SKM-1 (cell line): ENCODE results near the gene GRM6.

Experiments used
- DNase-seq: peaks from one replicate; lab custom pipeline; 2025; ENCODE audit not compliant: unreplicated experiment; lab: John Stamatoyannopoulos, UW

GRM6 gene

DNA sequence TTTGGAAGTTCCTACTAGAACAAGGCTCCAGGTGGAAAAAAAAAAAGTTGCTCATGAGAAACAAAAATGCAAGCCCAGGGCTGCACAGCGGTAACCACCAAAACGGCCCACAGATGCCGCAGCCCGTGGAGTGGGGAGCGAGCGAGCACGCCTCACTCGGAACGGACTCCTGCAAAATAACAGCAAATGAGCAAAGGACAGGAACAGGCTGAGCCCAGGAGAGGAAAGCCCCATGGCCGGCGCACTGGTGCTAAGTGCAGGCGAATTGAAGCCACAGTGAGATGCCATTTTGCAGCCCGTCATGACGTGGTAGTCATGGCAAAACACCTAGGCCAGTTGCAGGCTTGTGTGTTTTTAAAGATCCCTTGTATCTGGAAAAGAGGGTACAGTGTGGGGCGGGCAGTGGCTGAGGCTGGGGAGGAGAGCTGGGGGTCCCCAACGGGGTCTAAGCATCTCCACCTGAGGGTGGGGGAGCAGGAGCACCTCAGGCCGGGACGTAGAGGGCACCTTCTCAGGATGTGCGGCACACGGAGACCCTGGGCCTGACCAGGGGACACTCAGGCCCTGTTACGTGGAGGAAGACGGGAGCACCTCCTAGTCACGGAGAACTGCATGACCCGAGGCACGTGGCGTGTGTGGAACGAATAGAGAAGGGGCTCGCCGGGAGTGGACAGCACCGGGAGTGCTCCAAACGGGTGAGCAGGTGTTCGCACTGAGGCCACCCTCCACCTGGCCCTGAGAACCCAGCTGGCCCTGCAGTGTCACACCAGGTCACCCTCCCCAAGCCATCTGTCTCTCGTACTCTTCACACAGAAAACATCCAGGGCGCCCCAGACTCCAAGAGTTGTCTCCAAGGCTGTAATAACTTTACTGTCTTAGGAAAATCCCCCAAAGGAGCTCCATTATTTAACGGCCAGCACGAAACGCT lies 10.7 kb downstream of the GRM6 start:
- DNase-seq, result no peak

DNA sequence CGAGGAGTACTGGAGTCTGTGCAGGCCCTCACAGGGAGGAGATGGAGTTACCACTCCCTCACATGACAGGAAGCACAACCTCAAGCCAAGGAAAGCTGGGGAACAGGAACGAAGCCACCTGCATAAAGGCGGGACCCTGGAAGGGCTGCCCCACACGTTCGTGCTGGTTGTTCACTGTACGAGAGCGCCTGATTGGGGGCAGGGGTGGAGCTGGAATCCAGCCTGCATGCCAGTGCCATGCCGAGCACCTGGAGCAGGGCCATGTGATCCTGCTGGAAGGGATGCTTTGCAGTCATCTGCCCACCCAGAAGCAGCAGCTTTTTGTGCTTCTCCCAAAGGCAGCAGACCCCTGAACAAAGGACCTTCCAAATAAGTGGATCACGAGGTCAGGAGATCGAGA lies 11.4 kb downstream of the GRM6 start:
- no peak for DNase-seq

DNA sequence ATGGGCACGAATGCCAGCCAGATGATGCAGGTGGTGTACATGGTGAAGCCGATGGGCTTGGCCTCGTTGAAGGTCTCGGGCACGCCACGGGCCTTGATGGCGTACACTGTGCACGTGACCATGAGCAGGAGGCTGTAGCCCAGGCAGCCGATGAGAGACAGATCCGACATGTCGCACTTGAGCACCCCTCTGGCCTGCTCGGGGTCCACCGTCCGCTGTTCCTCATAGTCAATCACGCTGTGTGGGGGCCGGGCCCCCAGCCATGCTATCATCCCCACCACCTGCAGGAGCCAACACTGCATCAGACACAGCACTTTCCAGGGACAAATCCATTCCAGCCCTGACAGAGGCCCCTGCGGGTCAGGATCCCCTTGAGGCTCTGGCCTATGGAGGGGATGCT lies 12.2 kb downstream of the GRM6 start:
- no peak for DNase-seq

DNA sequence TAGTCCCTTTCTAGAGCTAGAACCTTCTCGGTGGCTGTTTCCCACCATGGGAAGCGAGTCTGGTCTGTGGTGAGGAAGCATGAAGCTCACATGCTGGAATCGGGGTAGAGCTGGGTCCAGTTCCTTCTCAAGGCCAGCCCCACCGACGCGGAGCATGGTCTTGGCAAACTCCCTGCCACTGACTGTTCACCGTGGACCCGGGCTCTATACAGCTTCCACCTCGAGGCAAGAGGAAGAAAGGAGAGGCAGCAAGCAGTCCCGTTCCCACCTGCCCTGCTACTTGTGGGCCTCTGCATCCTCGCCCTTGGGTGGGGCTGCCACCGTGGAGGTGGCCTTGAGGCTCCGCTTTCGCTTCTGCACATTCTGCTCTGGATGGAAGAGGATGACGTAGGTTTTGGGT lies 13.7 kb downstream of the GRM6 start:
- DNase-seq, result no peak

DNA sequence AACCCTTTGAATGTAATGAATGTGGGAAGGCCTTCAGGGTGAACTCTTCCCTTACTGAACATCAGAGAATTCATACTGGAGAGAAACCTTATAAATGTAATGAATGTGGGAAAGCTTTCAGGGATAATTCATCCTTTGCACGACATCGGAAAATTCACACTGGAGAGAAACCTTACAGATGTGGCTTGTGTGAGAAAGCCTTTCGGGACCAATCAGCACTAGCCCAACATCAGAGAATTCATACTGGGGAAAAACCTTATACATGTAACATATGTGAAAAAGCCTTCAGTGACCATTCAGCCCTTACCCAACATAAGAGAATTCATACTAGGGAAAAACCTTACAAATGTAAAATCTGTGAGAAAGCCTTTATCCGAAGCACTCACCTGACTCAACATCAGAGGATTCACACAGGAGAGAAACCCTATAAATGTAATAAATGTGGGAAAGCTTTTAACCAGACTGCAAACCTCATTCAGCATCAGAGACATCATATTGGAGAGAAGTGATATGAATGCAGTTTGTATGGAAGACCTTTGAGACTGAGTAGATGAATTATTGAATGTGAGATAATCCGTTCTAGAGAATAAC lies 29.6 kb downstream of the GRM6 start:
- no peak for DNase-seq

DNA sequence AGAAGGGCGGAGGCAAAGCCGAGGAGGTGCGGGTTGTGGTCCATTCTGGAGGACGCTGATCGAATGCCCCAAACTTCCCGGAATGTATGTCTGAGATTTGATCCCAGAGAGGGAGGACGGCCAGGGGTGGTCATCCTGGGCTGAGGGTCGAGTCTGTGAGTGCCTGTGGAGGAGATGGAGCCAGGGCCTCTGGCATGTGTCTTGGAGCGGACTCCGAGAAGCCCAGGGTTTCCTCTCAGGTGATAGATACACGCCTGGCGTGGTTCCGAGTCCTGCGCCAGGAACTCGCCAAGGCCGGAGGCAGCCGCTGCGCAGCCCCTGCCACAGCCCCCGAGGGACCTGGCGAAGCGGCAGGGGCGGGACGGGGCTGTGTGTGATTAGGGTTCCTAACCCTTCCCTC lies 53.8 kb downstream of the GRM6 start:
- no peak for DNase-seq

DNA sequence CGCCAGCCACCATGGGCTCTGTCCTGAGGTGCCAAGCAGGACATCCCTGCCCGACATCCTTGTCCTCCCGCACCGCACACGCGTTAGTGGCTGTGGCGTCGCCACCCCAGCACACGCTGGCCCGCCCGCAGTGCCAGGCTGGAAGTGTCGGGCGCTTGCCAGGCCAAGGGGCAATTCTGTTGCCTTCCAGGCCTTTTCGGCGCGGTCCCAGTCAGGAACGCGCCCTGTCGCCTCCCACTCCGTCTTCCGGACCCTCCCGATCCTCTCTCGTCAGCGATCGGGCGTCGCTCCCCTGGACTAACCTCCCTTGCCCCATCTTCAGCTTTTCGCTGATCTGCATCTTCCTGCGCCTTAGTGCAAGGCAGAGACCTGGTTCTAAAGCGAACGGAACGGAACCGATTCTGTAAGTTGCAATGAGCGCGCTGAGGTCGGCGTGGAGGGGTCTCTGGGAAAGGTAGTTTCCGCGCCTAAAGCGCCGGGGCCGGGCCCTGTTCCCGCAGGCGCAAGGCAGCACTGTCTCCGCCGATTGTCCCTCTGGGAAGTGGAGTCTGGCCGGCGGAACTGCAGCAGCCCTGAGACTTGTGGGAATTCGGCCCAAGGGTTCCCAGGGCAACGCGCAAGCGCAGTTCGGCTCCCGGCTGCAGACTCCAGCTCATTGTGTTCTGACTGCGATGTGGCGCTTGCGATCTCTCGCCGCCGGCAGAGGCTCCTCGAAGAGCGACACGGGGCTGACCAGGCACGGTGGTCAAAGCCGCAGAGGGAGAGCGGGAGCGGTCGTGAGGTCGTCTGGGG lies 54.4 kb downstream of the GRM6 start, which contains the start of gene ZNF454:
Gene ZNF454, plus strand, starts transcription at position 630 of the 792 bp plus-strand sequence. CDS start 1,594 bp downstream, outside the sequence.
- DNase-seq, result no peak

DNA sequence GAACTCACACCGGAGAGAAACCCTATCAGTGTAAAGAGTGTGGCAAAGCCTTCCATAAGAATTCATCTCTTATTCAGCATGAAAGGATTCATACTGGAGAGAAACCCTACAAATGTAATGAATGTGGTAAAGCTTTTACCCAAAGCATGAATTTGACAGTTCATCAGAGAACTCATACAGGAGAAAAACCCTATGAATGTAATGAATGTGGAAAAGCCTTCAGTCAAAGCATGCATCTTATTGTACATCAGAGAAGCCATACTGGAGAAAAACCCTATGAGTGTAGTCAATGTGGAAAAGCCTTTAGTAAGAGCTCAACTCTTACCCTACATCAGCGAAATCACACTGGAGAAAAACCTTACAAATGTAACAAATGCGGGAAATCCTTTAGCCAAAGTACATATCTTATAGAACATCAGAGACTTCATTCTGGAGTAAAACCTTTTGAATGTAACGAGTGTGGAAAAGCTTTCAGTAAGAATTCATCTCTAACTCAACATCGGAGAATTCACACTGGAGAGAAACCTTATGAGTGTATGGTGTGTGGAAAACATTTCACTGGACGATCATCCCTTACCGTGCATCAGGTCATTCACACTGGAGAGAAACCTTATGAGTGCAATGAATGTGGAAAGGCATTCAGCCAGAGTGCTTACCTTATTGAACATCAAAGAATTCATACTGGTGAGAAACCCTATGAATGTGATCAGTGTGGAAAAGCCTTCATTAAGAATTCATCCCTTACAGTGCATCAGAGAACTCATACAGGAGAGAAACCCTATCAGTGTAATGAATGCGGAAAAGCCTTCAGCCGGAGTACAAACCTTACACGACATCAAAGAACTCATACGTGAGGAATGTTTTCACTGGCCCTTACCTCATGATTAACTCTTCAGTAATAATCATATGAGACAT lies 63.0 kb downstream of the GRM6 start:
- no peak for DNase-seq
